HepG2 (cell line): ENCODE data around the gene EPSTI1. TPM values are rescaled to one million over a fixed set of nuclear protein-coding genes. Genes with fewer than 3 reads are reported as not detected.

Source experiments
- ATAC-seq: fragments of 200-7000 bp; cut with Tn5 transposase; 3 replicates; pipeline ENCODE4 v1.9.1; 2020; ENCODE audit warnings: mild to moderate bottlenecking, moderate library complexity
- BruUV-seq: library from RNA; stranded (reverse); fragments of 400-500 nt; replicated peaks from 2 replicates; lab custom pipeline; 2021; lab: Mats Ljungman, UMichigan
- CTCF ChIA-PET: fragments of 300-600 bp; formaldehyde crosslinking; extraction: SDS; loops from one replicate; lab custom pipeline; 2021; ENCODE audit warnings: low total read pairs, inconsistent platforms, low intra/inter-chr PET ratio; lab: Yijun Ruan, JAX
- POLR2A ChIA-PET: fragments of 350-600 bp; sonication (Branson Sonifier 250); formaldehyde crosslinking; loops from one replicate; lab custom pipeline; 2020; ENCODE audit warnings: antibody characterized with exemption, inconsistent platforms; lab: Yijun Ruan, JAX
- DNase-seq: peaks from one replicate; pipeline ENCODE4 v3.0.0-alpha.2; 2015; ENCODE audit warnings: low spot score
- FAIRE-seq: peaks from 3 replicates; lab custom pipeline; 2011; peaks lifted over from hg19 to GRCh38; lab: Jason Lieb, UNC
- H2AFZ ChIP-seq: one replicate; pipeline ENCODE4 v1.6.1; 2011; ENCODE audit warnings: low read length, inconsistent platforms
- H3K27ac ChIP-seq: fragments of 300-600 bp; 3 replicates; pipeline ENCODE4 v1.8.0; 2011; ENCODE audit warnings: mixed run types, mild to moderate bottlenecking, mixed read lengths, low read length, inconsistent platforms; ENCODE audit not compliant: insufficient read depth; ENCODE audit errors: extremely low read length
- H3K27me3 ChIP-seq, 2 experiments: fragments of 200-600 bp in 1 of 2; 2 replicates in 1 of 2; 3 replicates in 1 of 2; pipeline versions ENCODE4 v1.6.0 to v1.8.0; 2011; ENCODE audit warnings: low read length in 2 of 2, mild to moderate bottlenecking in 2 of 2, moderate library complexity in 2 of 2, inconsistent platforms in 1 of 2; ENCODE audit not compliant: insufficient read depth in 2 of 2, control insufficient read depth in 1 of 2
- H3K36me3 ChIP-seq, 2 experiments: fragments of 200-600 bp in 1 of 2; replicated peaks in 1 of 2; 2 replicates in 1 of 2; 3 replicates in 1 of 2; pipeline versions ENCODE4 v1.5.1 to v1.8.0; 2011; ENCODE audit warnings: low read length in 2 of 2, inconsistent platforms in 1 of 2; ENCODE audit not compliant: insufficient read depth in 2 of 2, control insufficient read depth in 1 of 2
- H3K4me1 ChIP-seq: 2 replicates; pipeline ENCODE4 v1.5.1; 2012; ENCODE audit warnings: low read length, inconsistent platforms; ENCODE audit not compliant: insufficient read depth
- H3K4me2 ChIP-seq: 2 replicates; pipeline ENCODE4 v1.6.0; 2011; ENCODE audit warnings: low read depth, low read length, inconsistent platforms
- H3K4me3 ChIP-seq, 3 experiments: fragments of 200-600 bp in 1 of 3; sonication (generic), shearing (Covaris generic) in 1 of 3; replicated peaks in 1 of 3; 2 replicates each; pipeline ENCODE4 v1.5.1; 2011 to 2016; ENCODE audit warnings: low read length in 3 of 3, inconsistent platforms in 2 of 3, low read depth in 2 of 3, mild to moderate bottlenecking in 2 of 3, control low read depth in 1 of 3, mixed read lengths in 1 of 3; ENCODE audit not compliant: insufficient read depth in 1 of 3
- H3K79me2 ChIP-seq: one replicate; pipeline ENCODE4 v1.6.1; 2011; ENCODE audit warnings: low read length, inconsistent platforms; ENCODE audit not compliant: insufficient read depth
- H3K9ac ChIP-seq: 2 replicates; pipeline ENCODE4 v1.6.0; 2011; ENCODE audit warnings: mild to moderate bottlenecking, low read depth, low read length, inconsistent platforms; ENCODE audit not compliant: insufficient read depth
- H3K9me3 ChIP-seq: 2 replicates; pipeline ENCODE4 v1.5.1; 2012; ENCODE audit warnings: mild to moderate bottlenecking, low read length
- H4K20me1 ChIP-seq: 2 replicates; pipeline ENCODE4 v1.6.0; 2011; ENCODE audit warnings: inconsistent platforms, mild to moderate bottlenecking, low read length, moderate library complexity; ENCODE audit not compliant: insufficient read depth
- ARNTL ChIP-seq: sonication (generic); formaldehyde crosslinking; IDR thresholded peaks from 2 replicates; pipeline ENCODE4 v1.4.0; 2020; ENCODE audit warnings: mild to moderate bottlenecking, missing genetic modification reagents
- CREB1 ChIP-seq, 2 experiments: fragments of 450-650 bp in 1 of 2; IDR thresholded peaks; 2 replicates each; pipeline ENCODE4 v1.6.1; 2016 to 2017; ENCODE audit warnings: control low read depth in 1 of 2, mild to moderate bottlenecking in 1 of 2, missing compliant biosample characterization in 1 of 2, missing genetic modification characterization in 1 of 2
- EZH2 ChIP-seq: conservative IDR thresholded peaks from 2 replicates; pipeline ENCODE4 v1.6.1; 2012; ENCODE audit warnings: mild to moderate bottlenecking, low read depth, low read length, moderate library complexity
- NFKBIZ ChIP-seq: IDR thresholded peaks from 2 replicates; pipeline ENCODE4 v1.6.1; 2018; ENCODE audit warnings: missing genetic modification reagents, missing compliant biosample characterization
- PAWR ChIP-seq: sonication (generic); formaldehyde crosslinking; IDR thresholded peaks from 2 replicates; pipeline ENCODE4 v1.4.0; 2020; ENCODE audit warnings: missing genetic modification reagents, mild to moderate bottlenecking, borderline replicate concordance
- PHF8 ChIP-seq: sonication (generic); formaldehyde crosslinking; IDR thresholded peaks from 2 replicates; pipeline ENCODE4 v1.5.0; 2020; ENCODE audit warnings: missing genetic modification reagents
- PRDM15 ChIP-seq: sonication (generic); formaldehyde crosslinking; IDR thresholded peaks from 2 replicates; pipeline ENCODE4 v1.4.0; 2020; ENCODE audit warnings: missing genetic modification reagents
- RFXANK ChIP-seq: IDR thresholded peaks from 2 replicates; pipeline ENCODE4 v1.6.1; 2016
- SKI ChIP-seq: fragments of 450-650 bp; IDR thresholded peaks from one replicate; pipeline ENCODE4 v1.6.1; 2018; ENCODE audit warnings: mild to moderate bottlenecking; ENCODE audit not compliant: partially characterized antibody
- ZNF557 ChIP-seq: sonication (generic); formaldehyde crosslinking; IDR thresholded peaks from 2 replicates; pipeline ENCODE4 v1.4.0; 2020; ENCODE audit warnings: missing genetic modification reagents
- ZNF780A ChIP-seq: sonication (generic); formaldehyde crosslinking; IDR thresholded peaks from 2 replicates; pipeline ENCODE4 v1.8.0; 2022; ENCODE audit warnings: mild to moderate bottlenecking, missing genetic modification reagents, moderate library complexity
- WGBS: methylation state at CpG from one replicate; pipeline ENCODE4 v1.1.6; 2017; ENCODE audit warnings: low lambda C conversion rate; 5-methylcytosine and 5-hydroxymethylcytosine counted together
- in situ Hi-C: cut with HindIII; loops from 2 replicates; pipeline ENCODE4 v1.10.0; 2017; ENCODE audit warnings: low pct_unique_long_range_greater_than_20kb; ENCODE audit not compliant: extremely low pct_ligation_motif_present
- intact Hi-C: fragments of 100-400 bp; cut with micrococcal nuclease; formaldehyde crosslinking; loops from one replicate; pipeline ENCODE4 v1.10.0; 2022; ENCODE audit not compliant: unreplicated experiment
- polyA plus RNA-seq, 8 experiments: library from polyadenylated mRNA; depleted of rRNA in 3 of 8; stranded (reverse) in 7 of 8; unstranded in 1 of 8; fragments of >200 nt; fragmentation: Illumina TruSeq in 4 of 8; extraction: Trizol in 4 of 8; gene quantifications; 2 replicates each; pipeline versions ENCODE4 v1.2.1 to v1.2.3, GENCODE V29; 2011 to 2016; ENCODE audit warnings: low read depth in 4 of 8, missing spikeins in 1 of 8, mixed read lengths in 1 of 8; ENCODE audit not compliant: insufficient read depth in 1 of 8
- total RNA-seq, 5 experiments: library from RNA; depleted of rRNA; stranded (reverse); fragments of >200 nt; fragmentation: Illumina TruSeq; extraction: Trizol; gene quantifications; 2 replicates each; pipeline ENCODE4 v1.2.3, GENCODE V29; 2016; ENCODE audit warnings: low read depth in 1 of 5
- TF ChIP-seq, protein P1 (sequence below): sonication (generic); formaldehyde crosslinking; IDR thresholded peaks from 2 replicates; pipeline ENCODE4 v1.4.0; 2020; ENCODE audit warnings: missing genetic modification reagents
- TF ChIP-seq, protein P2 (sequence below): sonication (generic); formaldehyde crosslinking; IDR thresholded peaks from 2 replicates; pipeline ENCODE4 v1.8.0; 2022; ENCODE audit warnings: mild to moderate bottlenecking, missing genetic modification reagents; ENCODE audit not compliant: insufficient replicate concordance
- TF ChIP-seq, protein P3 (sequence below): sonication (generic); formaldehyde crosslinking; IDR thresholded peaks from 2 replicates; pipeline ENCODE4 v1.8.0; 2022; ENCODE audit warnings: low read depth, missing genetic modification reagents

The EPSTI1 gene
- total and polyA plus RNA-seq, 2 of the 13 experiments (the other 11 are each of a cell fraction or from before 2014, with no cell fraction given): 0.03 TPM; not detected in 1

DNA sequence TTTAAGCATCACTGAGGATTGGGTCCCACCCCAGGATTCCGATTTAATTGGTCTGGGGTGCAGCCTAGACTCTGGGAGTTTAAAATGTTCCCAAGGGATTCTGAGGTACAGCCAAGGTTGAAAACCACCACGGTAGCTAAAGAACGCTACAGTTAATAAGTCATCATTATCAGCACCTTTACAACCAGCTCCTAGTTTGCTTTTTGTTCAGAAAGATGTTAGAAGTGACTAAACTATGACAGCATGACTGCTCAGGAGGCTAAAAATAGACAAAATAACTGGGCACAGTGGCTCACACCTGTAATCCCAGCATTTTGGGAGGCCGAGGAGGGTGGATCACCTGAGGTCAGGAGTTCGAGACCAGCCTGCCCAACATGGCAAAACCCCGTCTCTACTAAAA lies 11.7 kb upstream of the EPSTI1 start:
- Histone ChIP-seq H3K27me3 (no peaks in the 10 kb centered on the region), H3K4me1 (peaks cover 41% of the 10 kb centered on the region), H3K9me3 (no peaks in the 10 kb centered on the region), H2AFZ (no peak overlapping the region), H3K36me3 (no peaks in the 10 kb centered on the region), H3K4me3 (no peak overlapping the region), H3K9ac (no peak overlapping the region), H3K4me2 (no peak overlapping the region), H3K79me2 (no peaks in the 10 kb centered on the region), H4K20me1 (no peaks in the 10 kb centered on the region), H3K27ac (no peak overlapping the region)
- no peak for FAIRE-seq
- TF ChIP-seq, protein P1, sequence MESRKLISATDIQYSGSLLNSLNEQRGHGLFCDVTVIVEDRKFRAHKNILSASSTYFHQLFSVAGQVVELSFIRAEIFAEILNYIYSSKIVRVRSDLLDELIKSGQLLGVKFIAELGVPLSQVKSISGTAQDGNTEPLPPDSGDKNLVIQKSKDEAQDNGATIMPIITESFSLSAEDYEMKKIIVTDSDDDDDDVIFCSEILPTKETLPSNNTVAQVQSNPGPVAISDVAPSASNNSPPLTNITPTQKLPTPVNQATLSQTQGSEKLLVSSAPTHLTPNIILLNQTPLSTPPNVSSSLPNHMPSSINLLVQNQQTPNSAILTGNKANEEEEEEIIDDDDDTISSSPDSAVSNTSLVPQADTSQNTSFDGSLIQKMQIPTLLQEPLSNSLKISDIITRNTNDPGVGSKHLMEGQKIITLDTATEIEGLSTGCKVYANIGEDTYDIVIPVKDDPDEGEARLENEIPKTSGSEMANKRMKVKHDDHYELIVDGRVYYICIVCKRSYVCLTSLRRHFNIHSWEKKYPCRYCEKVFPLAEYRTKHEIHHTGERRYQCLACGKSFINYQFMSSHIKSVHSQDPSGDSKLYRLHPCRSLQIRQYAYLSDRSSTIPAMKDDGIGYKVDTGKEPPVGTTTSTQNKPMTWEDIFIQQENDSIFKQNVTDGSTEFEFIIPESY (CRISPR knock-in tag): no peak
- no peak for TF ChIP-seq EZH2
- no peak for TF ChIP-seq SKI
- TF ChIP-seq, protein P2, sequence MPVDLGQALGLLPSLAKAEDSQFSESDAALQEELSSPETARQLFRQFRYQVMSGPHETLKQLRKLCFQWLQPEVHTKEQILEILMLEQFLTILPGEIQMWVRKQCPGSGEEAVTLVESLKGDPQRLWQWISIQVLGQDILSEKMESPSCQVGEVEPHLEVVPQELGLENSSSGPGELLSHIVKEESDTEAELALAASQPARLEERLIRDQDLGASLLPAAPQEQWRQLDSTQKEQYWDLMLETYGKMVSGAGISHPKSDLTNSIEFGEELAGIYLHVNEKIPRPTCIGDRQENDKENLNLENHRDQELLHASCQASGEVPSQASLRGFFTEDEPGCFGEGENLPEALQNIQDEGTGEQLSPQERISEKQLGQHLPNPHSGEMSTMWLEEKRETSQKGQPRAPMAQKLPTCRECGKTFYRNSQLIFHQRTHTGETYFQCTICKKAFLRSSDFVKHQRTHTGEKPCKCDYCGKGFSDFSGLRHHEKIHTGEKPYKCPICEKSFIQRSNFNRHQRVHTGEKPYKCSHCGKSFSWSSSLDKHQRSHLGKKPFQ (CRISPR knock-in tag): no peak
- TF ChIP-seq CREB1 (IDR thresholded peaks at IDR 0.05): no peak
- TF ChIP-seq CREB1 (CRISPR knock-in tag; IDR thresholded peaks at IDR 0.05): no peak
- no peak for TF ChIP-seq ZNF780A (CRISPR knock-in tag)
- no peak for TF ChIP-seq PRDM15
- no peak for TF ChIP-seq PAWR (CRISPR knock-in tag)
- no peak for TF ChIP-seq ARNTL (CRISPR knock-in tag)
- TF ChIP-seq, protein P3, sequence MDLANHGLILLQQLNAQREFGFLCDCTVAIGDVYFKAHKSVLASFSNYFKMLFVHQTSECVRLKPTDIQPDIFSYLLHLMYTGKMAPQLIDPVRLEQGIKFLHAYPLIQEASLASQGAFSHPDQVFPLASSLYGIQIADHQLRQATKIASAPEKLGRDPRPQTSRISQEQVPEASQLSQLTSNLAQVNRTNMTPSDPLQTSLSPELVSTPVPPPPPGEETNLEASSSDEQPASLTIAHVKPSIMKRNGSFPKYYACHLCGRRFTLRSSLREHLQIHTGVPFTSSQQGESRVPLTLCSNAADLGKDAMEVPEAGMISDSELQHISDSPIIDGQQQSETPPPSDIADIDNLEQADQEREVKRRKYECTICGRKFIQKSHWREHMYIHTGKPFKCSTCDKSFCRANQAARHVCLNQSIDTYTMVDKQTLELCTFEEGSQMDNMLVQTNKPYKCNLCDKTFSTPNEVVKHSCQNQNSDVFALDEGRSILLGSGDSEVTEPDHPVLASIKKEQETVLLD (CRISPR knock-in tag): no peak
- no peak for TF ChIP-seq RFXANK (CRISPR knock-in tag)
- no peak for TF ChIP-seq PHF8
- TF ChIP-seq ZNF557 (CRISPR knock-in tag): no peak
- no peak for TF ChIP-seq NFKBIZ (CRISPR knock-in tag)
- POLR2A ChIA-PET: interaction anchor here (1.3 kb wide), 1 partner anchor 19 kb away, joined by 4 read pairs; no protein-coding TSS in a partner anchor
- BruUV-seq: no TSS peak
- ATAC-seq: no peak
- DNase-seq: no peak
- intact Hi-C loops (no loop called here), in situ Hi-C loops (no loop called here)
- CTCF ChIA-PET: no interaction called here
- WGBS: 75% methylated on average over 6 of the region's 6 CpGs
